Lower leg skin (tissue), 4 donors: ENCODE data around the gene MEX3D. TPM values are rescaled to one million over a fixed set of nuclear protein-coding genes. Genes with fewer than 3 reads are reported as not detected.

Experiments
- DNase-seq, 2 donors: peaks; one replicate each; pipeline ENCODE4 v3.0.0-alpha.2; 2019; ENCODE audit warnings: low spot score in 2 of 2
- H3K4me3 ChIP-seq: fragments of 200-600 bp; sonication (generic); 2 replicates; pipeline ENCODE4 v1.5.1; 2017; ENCODE audit warnings: mild to moderate bottlenecking, low read depth; ENCODE audit not compliant: poor library complexity, severe bottlenecking
- CTCF ChIP-seq, 3 donors: fragments of 450-650 bp; IDR thresholded peaks; one replicate each; pipeline ENCODE4 v1.5.1; 2016; ENCODE audit warnings: antibody characterized with exemption in 3 of 3, mild to moderate bottlenecking in 3 of 3, moderate library complexity in 2 of 3
- POLR2A ChIP-seq, 2 donors: fragments of 450-650 bp; IDR thresholded peaks; one replicate each; pipeline ENCODE4 v1.6.1; 2016 to 2017; ENCODE audit warnings: antibody characterized with exemption in 2 of 2, mild to moderate bottlenecking in 1 of 2, moderate library complexity in 1 of 2
- WGBS, 2 donors: methylation state at CpG; one replicate each; pipeline ENCODE4 v1.1.5; 2018; 5-methylcytosine and 5-hydroxymethylcytosine counted together
- intact Hi-C: fragments of 100-400 bp; cut with DNase I; formaldehyde crosslinking; loops from one replicate; pipeline ENCODE4 v1.15.0; 2023; ENCODE audit warnings: low total_unique reads
- total RNA-seq, 4 donors: library from RNA; depleted of rRNA; stranded (reverse); fragments of >200 nt; gene quantifications; one replicate each; pipeline ENCODE4 v1.1.0, GENCODE V29; 2016

Gene MEX3D
- total RNA-seq, 4 donors from 2014 or later: 37.3 to 44.1 (median 42.2) TPM

- DNase-seq: no peak
- 7 to 10% methylated on average over 34 to 36 of the region's 49 CpGs for WGBS, 2 donors
- TF ChIP-seq POLR2A (IDR thresholded peaks at IDR 0.05): no peak
- no peak for TF ChIP-seq CTCF (IDR thresholded peaks at IDR 0.05)
- intact Hi-C loops: no loop called here
- no peak overlapping the region for H3K4me3 ChIP-seq
Observed at GRCh38 chr19:1524287-1524971, 43.7 kb downstream of the MEX3D start.

GRCh38 chr19:1523412-1524286 lies 44.5 kb downstream of the MEX3D start, which contains the start of gene PLK5:
TSS of gene PLK5 (plus strand) at chr19:1524077. CDS start at chr19:1526997, 2,920 bp downstream.
- H3K4me3 ChIP-seq: no peak within 1 kb of the TSS
- no peak for DNase-seq
- intact Hi-C loops: no loop called here
- WGBS, 2 donors: 13 to 25% methylated on average over 20 to 40 of the region's 92 CpGs
- TF ChIP-seq CTCF (IDR thresholded peaks at IDR 0.05): no peak
- TF ChIP-seq POLR2A (IDR thresholded peaks at IDR 0.05): no peak

GRCh38 chr19:1522838-1523237 lies 45.3 kb downstream of the MEX3D start:
- DNase-seq: no peak
- WGBS, 2 donors: 62 to 72% methylated on average over 18 of the region's 18 CpGs
- no peak overlapping the region for H3K4me3 ChIP-seq
- no peak for TF ChIP-seq CTCF (IDR thresholded peaks at IDR 0.05)
- intact Hi-C loops: no loop called here

GRCh38 chr19:1522061-1522460 lies 46.1 kb downstream of the MEX3D start:
- DNase-seq: no peak
- TF ChIP-seq CTCF (IDR thresholded peaks at IDR 0.05): no peak
- no peak for TF ChIP-seq POLR2A (IDR thresholded peaks at IDR 0.05)
- H3K4me3 ChIP-seq: no peak overlapping the region
- intact Hi-C loops: no loop called here
- 78 to 81% methylated on average over 10 of the region's 10 CpGs for WGBS, 2 donors

GRCh38 chr19:1521636-1522035 lies 46.5 kb downstream of the MEX3D start:
- TF ChIP-seq CTCF (IDR thresholded peaks at IDR 0.05) (no peak), POLR2A (IDR thresholded peaks at IDR 0.05) (no peak)
- intact Hi-C loops: no loop called here
- H3K4me3 ChIP-seq: no peak overlapping the region
- WGBS, 2 donors: 55 to 68% methylated on average over 7 to 8 of the region's 14 CpGs
- DNase-seq: no peak
